Naive thymus-derived CD4-positive, alpha-beta T cell (primary cell): Measurements from ENCODE around the gene C1orf159. TPM values are rescaled to one million over a fixed set of nuclear protein-coding genes. Genes with fewer than 3 reads are reported as not detected.

ENCODE experiments used
- ATAC-seq: fragments of 150-1000 bp; cut with Tn5 transposase; 2 replicates; pipeline ENCODE4 v1.10.0; 2021; ENCODE audit warnings: mild to moderate bottlenecking, moderate library complexity
- CTCF ChIA-PET: fragments of 350-600 bp; sonication (Branson Sonifier 250); formaldehyde crosslinking; loops from one replicate; lab custom pipeline; 2021; ENCODE audit warnings: antibody characterized with exemption; lab: Charles Lee
- POLR2A ChIA-PET: fragments of 350-600 bp; sonication (Branson Sonifier 250); formaldehyde crosslinking; loops from one replicate; lab custom pipeline; 2021; ENCODE audit warnings: antibody characterized with exemption, inconsistent platforms; lab: Charles Lee
- DNase-seq, 9 donors: peaks; one replicate each; pipeline versions ENCODE4 v3.0.0 to v3.0.0-alpha.2; 2020 to 2022; ENCODE audit warnings: mixed read lengths in 1 of 9
- H3K27ac ChIP-seq: one replicate; pipeline ENCODE4 v1.7.0; 2013; ENCODE audit warnings: mild to moderate bottlenecking, low read depth, low read length, moderate library complexity
- H3K27me3 ChIP-seq, 2 donors: one replicate each; pipeline ENCODE4 v1.7.0; 2013; ENCODE audit warnings: low read length in 2 of 2, mild to moderate bottlenecking in 2 of 2, moderate library complexity in 2 of 2; ENCODE audit not compliant: control insufficient read depth in 2 of 2, insufficient read depth in 2 of 2
- H3K36me3 ChIP-seq, 3 experiments: 1 replicate in 2 of 3; 2 replicates in 1 of 3; pipeline ENCODE4 v1.7.0; 2013; ENCODE audit warnings: low read length in 3 of 3, mild to moderate bottlenecking in 3 of 3, moderate library complexity in 1 of 3; ENCODE audit not compliant: insufficient read depth in 3 of 3, control insufficient read depth in 2 of 3
- H3K4me1 ChIP-seq, 2 donors: one replicate each; pipeline ENCODE4 v1.7.0; 2013; ENCODE audit warnings: low read length in 2 of 2, mild to moderate bottlenecking in 2 of 2, moderate library complexity in 1 of 2; ENCODE audit not compliant: control insufficient read depth in 2 of 2, insufficient read depth in 2 of 2
- H3K4me3 ChIP-seq: 2 replicates; pipeline ENCODE4 v1.7.0; 2013; ENCODE audit warnings: mild to moderate bottlenecking, low read length
- H3K9me3 ChIP-seq, 3 experiments: 1 replicate in 2 of 3; 2 replicates in 1 of 3; pipeline ENCODE4 v1.7.0; 2013; ENCODE audit warnings: low read length in 3 of 3; ENCODE audit not compliant: control insufficient read depth in 2 of 3
- H3K27ac Mint-ChIP-seq, 9 donors: one replicate each; pipeline ENCODE4 v1.8.0; 2020 to 2022; ENCODE audit warnings: mixed read lengths in 9 of 9, mild to moderate bottlenecking in 8 of 9, moderate library complexity in 5 of 9, inconsistent platforms in 2 of 9
- H3K27me3 Mint-ChIP-seq, 5 donors: one replicate each; pipeline ENCODE4 v1.8.0; 2021 to 2022; ENCODE audit warnings: mixed read lengths in 5 of 5, mild to moderate bottlenecking in 1 of 5
- H3K36me3 Mint-ChIP-seq, 5 donors: one replicate each; pipeline ENCODE4 v1.8.0; 2020 to 2022; ENCODE audit warnings: mixed read lengths in 5 of 5, mild to moderate bottlenecking in 3 of 5, inconsistent platforms in 1 of 5
- H3K4me1 Mint-ChIP-seq, 7 donors: one replicate each; pipeline ENCODE4 v1.8.0; 2020 to 2022; ENCODE audit warnings: mixed read lengths in 7 of 7, mild to moderate bottlenecking in 3 of 7, inconsistent platforms in 1 of 7
- H3K4me3 Mint-ChIP-seq, 10 donors: one replicate each; pipeline ENCODE4 v1.8.0; 2020 to 2022; ENCODE audit warnings: mild to moderate bottlenecking in 10 of 10, mixed read lengths in 10 of 10, moderate library complexity in 6 of 10, inconsistent platforms in 2 of 10
- H3K9me3 Mint-ChIP-seq, 11 donors: one replicate each; pipeline ENCODE4 v1.8.0; 2020 to 2022; ENCODE audit warnings: mixed read lengths in 11 of 11, mild to moderate bottlenecking in 4 of 11, inconsistent platforms in 1 of 11, moderate library complexity in 1 of 11
- intact Hi-C, 2 donors: fragments of 100-400 bp; cut with micrococcal nuclease; formaldehyde crosslinking; loops; one replicate each; pipeline ENCODE4 v1.15.1; 2023
- polyA plus RNA-seq, 2 donors: library from polyadenylated mRNA; unstranded; fragments of 300-500 nt; fragmentation: Illumina TruSeq; gene quantifications; one replicate each; pipeline ENCODE4 v1.2.3, GENCODE V29; 2021
- total RNA-seq, 6 experiments: library from RNA in 5 of 6; stranded (reverse) in 5 of 6; gene quantifications; 1 replicate in 5 of 6; 2 replicates in 1 of 6; pipeline ENCODE4 v1.2.3 and lab custom pipeline; 2021 to 2026

C1orf159 gene
- total and polyA plus RNA-seq, 7 experiments from 2014 or later: 6.4 to 21.9 (median 19.2) TPM

- ChIA-PET POLR2A (interaction anchor here (1.0 to 1.7 kb wide), 5 partner anchors 13 to 150 kb away, joined by 3 to 6 read pairs (median 4); partner anchors contain the start of gene ACAP3), CTCF (interaction anchor here (0.6 kb wide), 1 partner anchor 35 kb away, joined by 3 read pairs; no protein-coding TSS in a partner anchor)
- peak overlapping the region; percentile 63 to 85 (median 76) for H3K4me3 Mint-ChIP-seq
- H3K27ac Mint-ChIP-seq: peak overlapping the region in 8 of 9 donors; percentile 47 to 83 (median 59)
- Histone ChIP-seq H3K9me3 (peaks cover 0 to 21% (median 3%) of the 10 kb centered on the region in 3 experiments), H3K27me3 (no peaks in the 10 kb centered on the region), H3K27ac (peak overlapping the region; percentile 91), H3K4me3 (peak overlapping the region; percentile 81), H3K36me3 (no peaks in the 10 kb centered on the region), H3K4me1 (peaks cover 4 to 5% of the 10 kb centered on the region in 2 donors)
- peaks cover 0 to 22% (median 12%) of the 10 kb centered on the region in 11 donors for H3K9me3 Mint-ChIP-seq
- no peaks in the 10 kb centered on the region for H3K27me3 Mint-ChIP-seq
- peaks cover 0 to 14% (median 0%) of the 10 kb centered on the region in 5 donors for H3K36me3 Mint-ChIP-seq
- DNase-seq (peak; percentile 22 to 72 (median 42)), ATAC-seq (peak; percentile 73)
- peaks cover 0 to 12% (median 7%) of the 10 kb centered on the region in 7 donors for H3K4me1 Mint-ChIP-seq
- intact Hi-C loops: loop anchor here (1.0 to 5.0 kb wide), 5 partner anchors 13 to 90 kb away; partner anchors contain the start of genes B3GALT6 (in 1 of the 2) and SDF4 (in 1 of the 2)
Observed at GRCh38 chr1:1157426-1157913, 41.6 kb upstream of the C1orf159 start.

GRCh38 chr1:1157033-1157365 is 41.1 kb upstream of the C1orf159 start:
- H3K36me3 Mint-ChIP-seq: peaks cover 0 to 19% (median 0%) of the 10 kb centered on the region in 5 donors
- peak overlapping the region in 9 of 10 donors; percentile 41 to 80 (median 60) for H3K4me3 Mint-ChIP-seq
- ChIA-PET CTCF (interaction anchor here (0.5 to 0.6 kb wide), 2 partner anchors 11 to 34 kb away, joined by 3 read pairs; no protein-coding TSS in a partner anchor), POLR2A (interaction anchor here (0.6 to 1.7 kb wide), 5 partner anchors 12 to 118 kb away, joined by 3 to 6 read pairs (median 4); no protein-coding TSS in a partner anchor)
- peaks cover 0 to 13% (median 9%) of the 10 kb centered on the region in 7 donors for H3K4me1 Mint-ChIP-seq
- peak overlapping the region in 6 of 9 donors; percentile 42 to 64 (median 52) for H3K27ac Mint-ChIP-seq
- Histone ChIP-seq H3K27ac (no peak overlapping the region), H3K27me3 (no peaks in the 10 kb centered on the region), H3K9me3 (peaks cover 0 to 21% (median 3%) of the 10 kb centered on the region in 3 experiments), H3K4me1 (peaks cover 4 to 5% of the 10 kb centered on the region in 2 donors), H3K36me3 (no peaks in the 10 kb centered on the region), H3K4me3 (no peak overlapping the region)
- intact Hi-C loops: loop anchor here (1.0 to 5.0 kb wide), 5 partner anchors 13 to 90 kb away; partner anchors contain the start of genes B3GALT6 (in 1 of the 2) and SDF4 (in 1 of the 2)
- no peaks in the 10 kb centered on the region for H3K27me3 Mint-ChIP-seq
- no peak for DNase-seq
- peaks cover 0 to 22% (median 13%) of the 10 kb centered on the region in 11 donors for H3K9me3 Mint-ChIP-seq
- no peak for ATAC-seq

GRCh38 chr1:1156140-1157032 is 40.5 kb upstream of the C1orf159 start:
- Mint-ChIP-seq H3K27me3 (no peaks in the 10 kb centered on the region), H3K9me3 (peaks cover 0 to 22% (median 13%) of the 10 kb centered on the region in 11 donors), H3K27ac (peak overlapping the region in 8 of 9 donors; percentile 22 to 64 (median 49)), H3K4me3 (peak overlapping the region; percentile 45 to 80 (median 57)), H3K4me1 (peaks cover 0 to 13% (median 9%) of the 10 kb centered on the region in 7 donors), H3K36me3 (peaks cover 0 to 19% (median 0%) of the 10 kb centered on the region in 5 donors)
- no peak for DNase-seq
- H3K36me3 ChIP-seq: no peaks in the 10 kb centered on the region
- ChIA-PET POLR2A (interaction anchor here (0.6 to 1.7 kb wide), 5 partner anchors 11 to 117 kb away, joined by 3 to 6 read pairs (median 4); no protein-coding TSS in a partner anchor), CTCF (interaction anchor here (0.5 kb wide), 1 partner anchor 11 kb away, joined by 3 read pairs; no protein-coding TSS in a partner anchor)
- peaks cover 4 to 5% of the 10 kb centered on the region in 2 donors for H3K4me1 ChIP-seq
- H3K27me3 ChIP-seq: no peaks in the 10 kb centered on the region
- ATAC-seq: no peak
- H3K27ac ChIP-seq: no peak overlapping the region
- peaks cover 0 to 21% (median 3%) of the 10 kb centered on the region in 3 experiments for H3K9me3 ChIP-seq
- intact Hi-C loops: loop anchor here (1.0 to 5.0 kb wide), 5 partner anchors 12 to 89 kb away; partner anchors contain the start of genes B3GALT6 (in 1 of the 2) and SDF4 (in 1 of the 2)
- H3K4me3 ChIP-seq: no peak overlapping the region

DNA sequence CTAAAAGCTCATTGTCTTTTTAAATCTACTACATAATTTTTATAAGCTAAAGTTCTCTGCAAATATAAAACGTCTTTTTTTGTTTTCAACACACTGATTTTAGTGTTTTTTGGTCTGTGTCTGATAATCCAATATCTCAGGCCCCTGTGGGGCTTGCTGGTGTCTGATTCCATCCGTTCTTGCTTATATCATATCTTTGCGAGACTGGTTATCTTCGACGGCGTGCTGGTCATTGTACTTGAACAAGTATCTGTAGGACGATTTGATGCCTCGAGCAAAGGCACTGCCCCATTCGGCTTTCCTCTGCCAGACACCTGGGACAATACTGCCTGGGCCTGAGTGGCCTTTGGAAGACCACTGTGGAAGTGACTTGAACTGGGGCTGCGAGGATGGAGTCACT is 39.4 kb upstream of the C1orf159 start:
- peak overlapping the region in 2 of 9 donors; percentile 20 to 88 for H3K27ac Mint-ChIP-seq
- H3K27me3 Mint-ChIP-seq: no peaks in the 10 kb centered on the region
- POLR2A ChIA-PET: interaction anchor here (0.6 kb wide), 1 partner anchor 730 kb away, joined by 3 read pairs; no protein-coding TSS in a partner anchor

GRCh38 chr1:1153874-1154273 is 38.0 kb upstream of the C1orf159 start:
- Histone ChIP-seq H3K4me3 (no peak overlapping the region), H3K27me3 (no peaks in the 10 kb centered on the region), H3K9me3 (peaks cover 0 to 21% (median 3%) of the 10 kb centered on the region in 3 experiments), H3K27ac (no peak overlapping the region), H3K4me1 (peaks cover 4 to 5% of the 10 kb centered on the region in 2 donors), H3K36me3 (no peaks in the 10 kb centered on the region)
- intact Hi-C loops: no loop called here
- ChIA-PET CTCF (no interaction called here), POLR2A (no interaction called here)
- Mint-ChIP-seq H3K36me3 (peaks cover 0 to 19% (median 0%) of the 10 kb centered on the region in 5 donors), H3K27ac (peak overlapping the region in 6 of 9 donors; percentile 43 to 84 (median 71)), H3K4me1 (peaks cover 0 to 13% (median 9%) of the 10 kb centered on the region in 7 donors), H3K4me3 (no peak overlapping the region), H3K9me3 (peaks cover 0 to 22% (median 13%) of the 10 kb centered on the region in 11 donors), H3K27me3 (no peaks in the 10 kb centered on the region)
- no peak for ATAC-seq
- DNase-seq: no peak

More for the DNA sequence above, 39.4 kb upstream of the C1orf159 start:
- peaks cover 0 to 21% (median 3%) of the 10 kb centered on the region in 3 experiments for H3K9me3 ChIP-seq
- peaks cover 4 to 5% of the 10 kb centered on the region in 2 donors for H3K4me1 ChIP-seq
- Mint-ChIP-seq H3K4me1 (peaks cover 0 to 13% (median 9%) of the 10 kb centered on the region in 7 donors), H3K36me3 (peaks cover 0 to 19% (median 0%) of the 10 kb centered on the region in 5 donors), H3K4me3 (peak overlapping the region in 1 of 10 donors; percentile 23), H3K9me3 (peaks cover 0 to 22% (median 13%) of the 10 kb centered on the region in 11 donors)
- no peak for DNase-seq
- H3K27me3 ChIP-seq: no peaks in the 10 kb centered on the region
- no peak for ATAC-seq
- intact Hi-C loops: loop anchor here in 1 of 2 donors (5.0 kb wide), 2 partner anchors 47 to 88 kb away; no protein-coding TSS in a partner anchor
- H3K36me3 ChIP-seq: no peaks in the 10 kb centered on the region
- CTCF ChIA-PET: no interaction called here
- no peak overlapping the region for H3K27ac ChIP-seq
- no peak overlapping the region for H3K4me3 ChIP-seq
